Memory B cell (primary cell): Measurements from ENCODE around the gene ENO1.
"Not testable (repeated sequence)": the region's sequence is repeated elsewhere in the genome, so short reads cannot be mapped to it uniquely, and the experiment has no call there.

Experiments
- ATAC-seq: fragments of 150-1000 bp; cut with Tn5 transposase; 2 replicates; pipeline ENCODE4 v1.10.0; 2021; ENCODE audit warnings: low read depth, mild to moderate bottlenecking, moderate library complexity
- DNase-seq, 2 donors: peaks; one replicate each; pipeline ENCODE4 v3.0.0; 2022; ENCODE audit warnings: low spot score in 2 of 2
- H3K27ac Mint-ChIP-seq: one replicate; pipeline ENCODE4 v1.8.0; 2022; ENCODE audit warnings: mild to moderate bottlenecking, moderate library complexity, mixed read lengths
- H3K27me3 Mint-ChIP-seq: one replicate; pipeline ENCODE4 v1.8.0; 2022; ENCODE audit warnings: mixed read lengths
- H3K36me3 Mint-ChIP-seq: one replicate; pipeline ENCODE4 v1.8.0; 2022; ENCODE audit warnings: mild to moderate bottlenecking, mixed read lengths
- H3K4me1 Mint-ChIP-seq: one replicate; pipeline ENCODE4 v1.8.0; 2022; ENCODE audit warnings: mixed read lengths
- H3K4me3 Mint-ChIP-seq: one replicate; pipeline ENCODE4 v1.8.0; 2022; ENCODE audit warnings: mild to moderate bottlenecking, moderate library complexity, mixed read lengths
- H3K9me3 Mint-ChIP-seq: one replicate; pipeline ENCODE4 v1.8.0; 2022; ENCODE audit warnings: mixed read lengths

Gene ENO1

DNA sequence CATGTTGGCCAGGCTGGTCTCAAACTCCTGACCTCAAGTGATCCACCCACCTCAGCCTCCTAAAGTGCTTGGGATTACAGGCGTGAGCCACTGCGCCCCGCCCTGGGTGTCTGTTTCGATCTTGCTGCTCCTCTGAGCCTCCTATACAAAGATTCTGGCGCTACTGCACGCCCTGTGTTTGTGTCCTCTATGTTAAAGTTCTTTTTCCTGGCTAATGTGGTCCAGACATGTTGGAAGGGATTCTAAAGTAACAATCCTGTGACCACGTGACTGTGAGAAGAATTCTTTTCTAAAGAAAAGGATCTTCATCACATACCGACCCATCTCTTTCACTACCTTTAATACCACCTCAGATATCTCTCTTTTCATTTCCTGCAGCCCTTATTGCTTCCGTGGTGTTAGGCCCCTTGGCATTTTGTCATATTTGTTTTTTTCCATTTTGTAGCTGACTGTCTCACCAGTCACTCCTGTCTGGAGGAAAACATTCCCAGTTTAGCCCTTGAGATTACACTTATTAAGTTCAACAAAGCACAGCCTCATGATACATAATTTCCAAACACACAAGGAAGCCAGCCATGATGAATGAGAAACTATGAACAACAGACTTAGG is 27.2 kb upstream of the ENO1 start:
- Mint-ChIP-seq H3K27me3 (peaks cover 6% of the 10 kb centered on the region), H3K4me1 (no peaks in the 10 kb centered on the region), H3K27ac (no peak overlapping the region), H3K36me3 (peaks cover 1% of the 10 kb centered on the region), H3K4me3 (no peak overlapping the region), H3K9me3 (peaks cover 2% of the 10 kb centered on the region)
- no peak for DNase-seq
- ATAC-seq: no peak

DNA sequence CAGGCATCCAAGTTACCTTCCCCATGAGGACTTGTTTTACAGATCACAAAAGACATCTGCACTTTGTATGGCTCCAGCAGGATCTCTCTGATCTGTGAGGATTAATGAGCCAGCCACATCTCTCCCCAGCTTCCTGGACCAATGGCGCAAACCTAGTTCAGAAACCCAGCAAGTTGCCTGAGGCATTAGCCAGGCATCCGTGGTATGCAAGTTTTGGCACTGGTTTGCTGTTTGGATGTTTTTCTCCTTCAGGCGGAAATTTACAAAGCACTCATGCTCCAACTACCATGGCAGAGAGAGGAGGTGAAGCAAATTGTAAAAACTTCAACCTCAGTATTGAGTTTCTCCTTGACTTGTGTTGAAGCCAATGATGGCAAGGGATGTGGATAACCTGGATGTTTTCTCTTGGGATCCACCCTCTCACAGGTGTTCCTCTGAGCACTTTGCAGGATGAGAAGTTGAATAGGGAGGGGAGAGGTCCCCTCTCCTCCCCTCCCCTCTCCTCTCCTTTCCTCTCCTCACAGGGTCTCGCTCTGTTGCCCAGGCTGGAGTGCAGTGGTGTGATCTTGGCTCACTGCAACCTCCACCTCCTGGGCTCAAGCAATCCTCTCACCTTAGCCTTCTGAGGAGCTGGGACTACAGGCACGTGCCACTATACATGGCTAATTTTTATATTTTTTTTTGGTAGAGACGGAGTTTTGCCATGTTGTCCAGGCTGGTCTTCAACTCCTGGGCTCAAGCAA is 25.6 kb upstream of the ENO1 start:
- no peak overlapping the region for H3K27ac Mint-ChIP-seq
- H3K36me3 Mint-ChIP-seq: no peaks in the 10 kb centered on the region
- DNase-seq (no peak), ATAC-seq (no peak)
- H3K27me3 Mint-ChIP-seq: peaks cover 2% of the 10 kb centered on the region
- H3K4me3 Mint-ChIP-seq: no peak overlapping the region
- H3K4me1 Mint-ChIP-seq: no peaks in the 10 kb centered on the region
- H3K9me3 Mint-ChIP-seq: no peaks in the 10 kb centered on the region

GRCh38 chr1:8903410-8903809 is 24.9 kb upstream of the ENO1 start:
- DNase-seq (no peak), ATAC-seq (no peak)
- Mint-ChIP-seq H3K36me3 (no peaks in the 10 kb centered on the region), H3K4me1 (no peaks in the 10 kb centered on the region), H3K4me3 (no peak overlapping the region), H3K27me3 (peaks cover 2% of the 10 kb centered on the region), H3K27ac (no peak overlapping the region), H3K9me3 (no peaks in the 10 kb centered on the region)

DNA sequence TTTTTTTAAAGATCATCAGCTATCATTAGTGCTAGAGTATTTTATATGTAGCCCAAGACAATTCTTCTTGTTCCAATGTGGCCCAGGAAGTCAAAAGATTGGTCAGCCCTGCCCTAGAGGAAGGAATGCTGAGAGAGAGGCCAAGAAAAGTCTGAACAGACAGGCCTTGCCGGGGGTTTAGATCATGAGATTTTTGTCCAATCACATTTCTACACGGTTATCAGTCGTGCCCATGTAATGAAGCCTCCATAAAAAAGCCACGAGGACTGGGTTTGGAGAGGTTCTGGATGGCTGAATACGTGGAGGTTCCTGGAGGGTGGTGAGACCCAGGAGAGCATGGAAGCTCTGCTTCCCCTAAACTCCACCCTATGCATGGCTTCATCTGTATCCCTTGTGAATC is 24.3 kb upstream of the ENO1 start:
- no peaks in the 10 kb centered on the region for H3K4me1 Mint-ChIP-seq
- H3K4me3 Mint-ChIP-seq: no peak overlapping the region
- no peaks in the 10 kb centered on the region for H3K36me3 Mint-ChIP-seq
- peaks cover 2% of the 10 kb centered on the region for H3K27me3 Mint-ChIP-seq
- no peaks in the 10 kb centered on the region for H3K9me3 Mint-ChIP-seq
- ATAC-seq (no peak), DNase-seq (no peak)
- no peak overlapping the region for H3K27ac Mint-ChIP-seq

- not testable (repeated sequence) for DNase-seq, H3K27me3 Mint-ChIP-seq, H3K9me3 Mint-ChIP-seq, ATAC-seq, H3K27ac Mint-ChIP-seq, H3K4me1 Mint-ChIP-seq, H3K36me3 Mint-ChIP-seq, H3K4me3 Mint-ChIP-seq
Observed at GRCh38 chr1:8900684-8901083, 22.2 kb upstream of the ENO1 start.

DNA sequence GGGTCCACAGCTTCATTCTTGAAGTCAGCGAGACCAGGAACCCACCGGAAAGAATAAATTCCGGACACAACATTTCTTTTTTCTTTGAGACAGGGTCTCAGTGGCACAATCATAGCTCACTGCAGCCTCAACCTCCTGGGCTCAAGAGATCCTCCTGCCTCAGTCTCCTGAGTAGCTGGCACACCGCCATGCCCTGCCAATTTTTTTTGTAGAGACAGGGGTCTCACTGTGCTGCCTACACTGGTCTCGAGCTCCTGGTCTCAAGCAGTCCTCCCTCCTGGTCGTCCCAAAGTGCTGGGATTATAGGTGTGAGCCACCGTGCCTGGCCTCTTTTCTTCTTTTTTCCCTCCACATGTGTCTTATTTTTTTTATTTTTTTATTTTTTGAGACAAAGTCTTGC is 20.6 kb upstream of the ENO1 start:
- no peaks in the 10 kb centered on the region for H3K36me3 Mint-ChIP-seq
- no peak overlapping the region for H3K4me3 Mint-ChIP-seq
- H3K4me1 Mint-ChIP-seq: no peaks in the 10 kb centered on the region
- peaks cover 2% of the 10 kb centered on the region for H3K27me3 Mint-ChIP-seq
- H3K9me3 Mint-ChIP-seq: no peaks in the 10 kb centered on the region
- H3K27ac Mint-ChIP-seq: no peak overlapping the region
- DNase-seq (no peak), ATAC-seq (no peak)

DNA sequence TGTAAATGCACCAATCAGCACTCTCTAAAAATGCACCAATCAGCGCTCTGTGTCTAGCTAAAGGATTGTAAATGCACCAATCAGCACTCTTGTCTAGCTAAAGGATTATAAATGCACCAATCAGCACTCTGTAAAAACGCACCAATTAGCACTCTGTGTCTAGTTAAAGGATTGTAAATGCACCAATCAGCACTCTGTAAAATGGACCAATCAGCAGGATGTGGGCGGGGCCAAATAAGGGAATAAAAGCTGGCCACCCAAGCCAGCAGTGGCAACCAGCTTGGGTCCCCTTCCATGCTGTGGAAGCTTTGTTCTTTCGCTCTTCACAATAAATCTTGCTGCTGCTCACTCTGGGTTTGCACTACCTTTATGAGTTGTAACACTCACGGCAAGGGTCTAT is 19.9 kb upstream of the ENO1 start:
- DNase-seq, H3K4me1 Mint-ChIP-seq, H3K36me3 Mint-ChIP-seq, H3K9me3 Mint-ChIP-seq, H3K27me3 Mint-ChIP-seq, H3K4me3 Mint-ChIP-seq, ATAC-seq, H3K27ac Mint-ChIP-seq: not testable (repeated sequence)

GRCh38 chr1:8897505-8897904 is 19.0 kb upstream of the ENO1 start:
- H3K9me3 Mint-ChIP-seq, H3K27ac Mint-ChIP-seq, H3K4me3 Mint-ChIP-seq, H3K4me1 Mint-ChIP-seq, H3K36me3 Mint-ChIP-seq, DNase-seq, H3K27me3 Mint-ChIP-seq, ATAC-seq: not testable (repeated sequence)

DNA sequence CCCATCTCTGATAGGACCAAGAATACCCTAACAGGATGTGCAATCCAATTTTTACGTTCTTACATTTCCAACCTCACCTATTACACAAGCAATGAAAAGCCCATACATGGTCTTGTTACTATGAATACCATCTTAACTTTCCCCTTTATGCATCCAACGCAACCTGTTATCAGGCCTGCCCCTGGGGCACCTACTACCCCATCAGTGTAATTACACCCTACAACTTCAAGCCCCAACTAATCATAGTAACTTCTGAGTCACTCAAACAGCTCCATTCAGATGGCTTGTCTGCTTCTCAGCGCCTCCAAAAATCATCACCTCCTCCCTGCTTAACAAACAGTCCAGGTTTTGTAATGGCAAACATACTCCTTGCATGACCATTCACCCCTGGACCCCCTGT is 18.3 kb upstream of the ENO1 start:
- H3K9me3 Mint-ChIP-seq, H3K27me3 Mint-ChIP-seq, ATAC-seq, DNase-seq, H3K4me1 Mint-ChIP-seq, H3K36me3 Mint-ChIP-seq, H3K27ac Mint-ChIP-seq, H3K4me3 Mint-ChIP-seq: not testable (repeated sequence)

GRCh38 chr1:8892026-8892425 is 13.5 kb upstream of the ENO1 start:
- Mint-ChIP-seq H3K4me3 (no peak overlapping the region), H3K4me1 (no peaks in the 10 kb centered on the region), H3K9me3 (no peaks in the 10 kb centered on the region), H3K27ac (no peak overlapping the region), H3K36me3 (no peaks in the 10 kb centered on the region), H3K27me3 (no peaks in the 10 kb centered on the region)
- no peak for ATAC-seq
- DNase-seq: no peak

DNA sequence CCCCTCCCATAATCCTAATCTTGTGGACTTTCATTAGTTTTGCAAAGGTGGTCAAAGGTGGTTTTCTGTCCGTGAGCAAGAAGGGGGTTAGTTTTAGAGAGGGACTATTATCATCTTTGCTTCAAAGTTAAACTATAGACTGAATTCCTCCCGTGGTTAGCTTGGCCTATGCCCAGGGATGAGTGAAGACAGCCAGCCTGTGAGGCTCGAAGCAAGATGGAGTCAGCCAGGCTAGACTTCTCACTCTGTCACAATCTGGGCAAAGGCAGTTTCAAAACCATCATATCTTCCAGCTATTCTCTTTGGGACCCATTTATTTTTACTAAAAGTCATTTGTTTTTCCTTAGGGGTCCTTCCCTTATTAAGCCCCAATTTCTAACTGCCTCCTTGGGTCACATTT is 12.9 kb upstream of the ENO1 start:
- Mint-ChIP-seq H3K4me1 (no peaks in the 10 kb centered on the region), H3K27ac (no peak overlapping the region), H3K4me3 (no peak overlapping the region), H3K9me3 (no peaks in the 10 kb centered on the region), H3K27me3 (no peaks in the 10 kb centered on the region), H3K36me3 (no peaks in the 10 kb centered on the region)
- ATAC-seq (no peak), DNase-seq (no peak)

GRCh38 chr1:8889925-8890785 is 11.7 kb upstream of the ENO1 start:
- ATAC-seq (no peak), DNase-seq (no peak)
- Mint-ChIP-seq H3K27me3 (no peaks in the 10 kb centered on the region), H3K27ac (no peak overlapping the region), H3K9me3 (no peaks in the 10 kb centered on the region), H3K4me3 (no peak overlapping the region), H3K36me3 (no peaks in the 10 kb centered on the region), H3K4me1 (no peaks in the 10 kb centered on the region)

- DNase-seq (no peak), ATAC-seq (no peak)
- H3K27me3 Mint-ChIP-seq: no peaks in the 10 kb centered on the region
- no peak overlapping the region for H3K27ac Mint-ChIP-seq
- H3K4me3 Mint-ChIP-seq: no peak overlapping the region
- no peaks in the 10 kb centered on the region for H3K9me3 Mint-ChIP-seq
- H3K4me1 Mint-ChIP-seq: no peaks in the 10 kb centered on the region
- no peaks in the 10 kb centered on the region for H3K36me3 Mint-ChIP-seq
Observed at GRCh38 chr1:8889103-8889846, 10.8 kb upstream of the ENO1 start.

GRCh38 chr1:8886589-8886988 is 8.1 kb upstream of the ENO1 start:
- no peaks in the 10 kb centered on the region for H3K4me1 Mint-ChIP-seq
- ATAC-seq: no peak
- DNase-seq: no peak
- no peaks in the 10 kb centered on the region for H3K27me3 Mint-ChIP-seq
- no peaks in the 10 kb centered on the region for H3K9me3 Mint-ChIP-seq
- H3K36me3 Mint-ChIP-seq: no peaks in the 10 kb centered on the region
- H3K27ac Mint-ChIP-seq: no peak overlapping the region
- H3K4me3 Mint-ChIP-seq: no peak overlapping the region
